Stimulated activated CD8-positive, alpha-beta memory T cell treated with anti-CD3 and anti-CD28 coated beads, Interleukin-4, amount 100 ng/mL, for 4 hours (primary cell): Measurements from ENCODE around the gene HTT.
"Not testable (repeated sequence)": the region's sequence is repeated elsewhere in the genome, so short reads cannot be mapped to it uniquely, and the experiment has no call there.

Source experiments
- DNase-seq, 2 donors: peaks; one replicate each; pipeline ENCODE4 v3.0.0-alpha.2; 2020; ENCODE audit warnings: low read depth in 2 of 2, low spot score in 1 of 2

HTT gene

GRCh38 chr4:3161044-3161443 is 86.6 kb downstream of the HTT start:
- DNase-seq: not testable (repeated sequence)

DNA sequence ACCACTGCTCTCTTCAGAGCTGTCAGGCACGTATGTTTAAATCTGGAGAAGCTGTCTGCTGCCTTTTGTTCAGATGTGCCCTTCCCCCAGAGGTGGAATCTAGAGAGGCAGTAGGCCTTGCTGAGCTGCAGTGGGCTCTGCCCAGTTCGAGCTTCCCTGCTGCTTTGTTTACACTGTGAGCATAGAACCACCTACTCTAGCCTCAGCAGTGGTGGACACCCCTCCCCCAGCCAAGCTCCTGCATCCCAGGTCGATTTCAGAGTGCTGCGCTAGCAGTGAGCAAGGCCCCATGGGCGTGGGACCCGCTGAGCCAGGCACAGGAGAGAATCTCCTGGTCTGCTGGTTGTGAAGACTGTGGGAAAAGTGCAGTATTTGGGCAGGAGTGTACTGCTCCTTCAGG is 92.0 kb downstream of the HTT start:
- not testable (repeated sequence) for DNase-seq

GRCh38 chr4:3168029-3168428 is 93.5 kb downstream of the HTT start:
- DNase-seq: no peak

GRCh38 chr4:3174371-3175338 is 100.2 kb downstream of the HTT start:
- DNase-seq: no peak

DNA sequence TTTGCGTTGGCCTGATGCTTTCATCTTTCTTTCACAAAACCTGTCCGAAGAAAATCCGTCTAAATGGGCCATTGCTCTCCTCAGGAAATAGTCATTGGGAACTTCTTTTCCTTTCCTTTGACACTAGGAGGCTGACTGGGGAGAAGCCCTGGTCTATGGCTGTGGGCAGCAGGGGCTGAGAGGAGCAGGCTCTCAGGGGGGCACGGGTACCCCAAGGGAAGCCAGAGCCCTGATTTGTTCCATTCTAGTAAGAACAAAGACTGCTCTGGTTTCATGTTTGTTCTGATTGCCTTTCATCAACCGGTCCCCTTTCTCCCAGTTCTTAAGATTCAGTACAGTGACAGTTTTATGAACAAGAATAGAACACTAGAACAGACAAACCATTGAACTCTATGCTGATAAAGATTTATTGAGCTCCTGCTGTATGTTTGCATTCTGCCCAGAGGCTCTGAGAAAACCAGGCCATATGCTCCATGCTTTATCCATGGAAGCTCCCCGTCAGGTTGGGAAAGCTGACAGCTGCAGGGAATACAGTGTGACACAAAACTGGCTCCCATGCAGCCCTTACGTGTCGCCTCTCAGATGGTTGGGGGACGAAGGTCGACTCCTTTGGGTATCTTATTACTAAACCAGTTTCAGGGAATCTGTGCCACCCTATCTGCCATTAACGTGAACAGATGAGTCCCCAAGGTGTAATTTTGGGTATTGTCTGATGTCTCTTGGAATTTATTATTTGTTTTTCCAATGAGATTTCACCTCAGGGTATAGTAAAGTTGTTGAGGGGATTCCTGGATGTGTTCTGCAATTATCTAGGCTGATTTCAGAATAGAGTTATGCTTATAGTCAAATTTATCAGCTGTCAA is 102.1 kb downstream of the HTT start:
- DNase-seq: no peak

DNA sequence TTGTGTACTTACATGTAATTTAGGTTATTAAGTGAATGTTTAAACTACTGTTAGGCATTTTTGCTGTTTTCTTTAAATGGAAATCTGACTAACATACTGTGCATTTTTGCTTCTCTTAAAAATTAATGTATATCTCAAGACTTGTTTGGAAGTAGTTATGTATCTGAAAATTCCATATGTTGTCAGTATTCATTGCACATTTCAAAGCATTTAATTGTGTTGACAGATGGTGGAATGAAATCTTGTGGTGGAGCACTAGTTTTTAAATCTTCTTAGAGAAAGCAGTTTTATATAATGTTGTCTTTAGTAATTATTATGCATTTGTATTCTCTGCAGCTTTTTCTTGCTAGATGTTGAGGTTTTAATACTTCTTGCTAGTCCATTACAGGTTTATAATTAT is 102.9 kb downstream of the HTT start:
- DNase-seq: no peak

GRCh38 chr4:3177905-3178304 is 103.4 kb downstream of the HTT start:
- no peak for DNase-seq

GRCh38 chr4:3178351-3178750 is 103.9 kb downstream of the HTT start:
- no peak for DNase-seq

DNA sequence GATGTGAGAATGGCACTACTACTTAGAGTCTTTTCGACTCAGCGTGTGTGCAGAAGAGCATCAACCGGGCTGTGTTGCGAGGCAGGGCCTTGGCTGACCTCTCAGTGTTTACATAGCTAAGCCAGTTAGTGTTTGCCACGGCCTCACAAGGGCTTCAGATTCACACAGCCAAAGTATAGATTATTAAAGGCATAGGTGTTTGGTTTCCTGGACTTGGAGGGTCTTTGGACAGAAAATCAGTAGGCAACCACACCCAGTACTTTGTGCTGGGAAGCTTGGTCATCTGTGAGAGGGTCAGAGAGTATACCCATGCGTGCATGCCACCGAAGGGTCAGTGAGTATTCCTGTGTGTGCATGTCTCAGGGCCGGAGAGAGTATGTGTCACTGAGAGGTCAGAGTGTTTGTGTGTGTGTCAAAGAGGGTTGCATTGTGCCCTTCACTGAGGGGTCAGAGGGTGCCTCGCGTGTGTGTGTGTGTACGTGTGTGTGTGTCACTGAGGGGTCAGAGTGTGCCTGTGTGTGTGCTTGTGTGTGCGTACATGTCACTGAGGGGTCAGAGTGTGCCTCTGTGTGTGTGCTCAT is 104.7 kb downstream of the HTT start:
- DNase-seq: no peak

- no peak for DNase-seq
These were observed 108.5 kb downstream of the HTT start for GRCh38 chr4:3183008-3183407.

GRCh38 chr4:3184725-3185124 is 110.2 kb downstream of the HTT start:
- no peak for DNase-seq

GRCh38 chr4:3186609-3187008 is 112.1 kb downstream of the HTT start:
- DNase-seq: no peak

- no peak for DNase-seq
These were observed 113.6 kb downstream of the HTT start for GRCh38 chr4:3188118-3188517.

GRCh38 chr4:3189459-3189858 is 115.0 kb downstream of the HTT start:
- no peak for DNase-seq

- DNase-seq: no peak
These were observed 116.1 kb downstream of the HTT start for GRCh38 chr4:3190549-3190948.

- no peak for DNase-seq
These were observed 117.7 kb downstream of the HTT start for GRCh38 chr4:3192188-3192587.

- no peak for DNase-seq
These were observed 118.3 kb downstream of the HTT start for GRCh38 chr4:3192827-3193226.

DNA sequence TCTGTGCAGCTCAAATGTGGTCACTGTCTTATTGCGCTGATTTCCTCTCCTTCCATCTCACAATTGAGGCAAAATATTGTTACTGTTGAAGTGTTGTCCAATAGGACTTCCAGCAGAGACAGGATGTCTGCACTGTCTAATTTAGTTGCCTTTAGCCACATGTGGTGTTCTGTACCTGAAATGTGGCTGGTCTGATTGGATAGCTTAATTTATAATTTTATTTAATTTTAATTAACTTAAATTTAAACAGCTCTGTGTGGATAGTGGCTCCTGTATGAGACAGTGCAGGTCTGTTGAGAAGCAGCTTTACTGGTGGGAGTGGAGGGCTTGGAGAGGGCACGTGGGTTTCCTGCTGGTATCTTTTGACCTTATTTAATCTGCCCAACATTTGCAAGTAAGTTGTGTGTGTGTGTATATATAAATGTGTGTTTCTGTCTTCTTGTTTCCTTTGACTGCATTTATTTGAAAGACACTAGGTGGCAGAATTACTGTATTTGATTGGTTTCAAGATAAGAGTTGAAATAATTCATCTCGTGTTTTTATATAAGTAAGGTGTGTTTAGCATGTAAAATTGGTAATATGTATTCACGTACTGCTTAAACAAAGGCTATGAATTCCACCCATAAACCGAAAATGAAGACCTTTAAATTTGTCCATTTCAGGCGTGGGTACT is 119.2 kb downstream of the HTT start:
- no peak for DNase-seq

DNA sequence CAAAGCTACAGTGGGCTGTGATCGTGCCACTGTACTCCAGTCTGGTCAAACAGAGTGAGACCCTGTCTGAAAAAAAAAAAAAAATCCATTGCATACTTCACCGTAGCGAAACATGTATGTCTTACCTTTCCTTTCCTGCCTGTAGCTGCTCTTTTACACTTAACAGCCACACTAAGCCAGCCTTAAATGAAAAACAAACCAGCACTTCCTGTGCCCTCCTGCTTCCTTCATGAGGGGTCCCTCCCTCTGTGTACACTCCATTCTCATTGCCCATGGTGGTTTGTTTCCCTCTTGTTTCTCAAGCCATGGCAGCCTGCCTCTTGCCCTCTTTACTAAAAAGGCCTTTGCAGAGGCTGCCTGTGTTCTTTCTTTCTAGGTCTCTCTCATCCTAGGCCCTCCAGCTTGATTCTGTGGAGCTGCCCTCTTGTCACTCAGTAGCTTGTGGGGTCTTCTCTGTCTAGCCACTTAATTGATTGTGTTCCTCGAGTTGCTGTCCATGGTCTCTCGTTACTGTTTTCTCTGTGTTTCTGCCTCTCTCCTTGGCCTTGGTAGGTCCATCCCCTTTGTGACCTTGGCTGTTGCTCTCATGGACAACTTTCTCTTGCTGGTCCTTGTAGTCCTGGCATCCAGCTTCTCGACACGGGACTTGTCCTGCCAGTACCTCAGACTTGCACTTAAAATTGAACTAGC is 122.3 kb downstream of the HTT start:
- DNase-seq: no peak

- no peak for DNase-seq
These were observed 123.1 kb downstream of the HTT start for GRCh38 chr4:3197366-3198105.
